HG03457 (cell line): ENCODE measurements around the gene WARS2.

Experiments used
- ATAC-seq: cut with Tn5 transposase; IDR thresholded peaks from one replicate; pipeline ENCODE4 v1.9.1; 2021; ENCODE audit warnings: moderate number of reproducible peaks; ENCODE audit not compliant: unreplicated experiment

Gene WARS2

GRCh38 chr1:118985640-118986554 lies 154.6 kb downstream of the WARS2 start:
- ATAC-seq: no peak

- ATAC-seq: no peak
Measured at GRCh38 chr1:118984722-118985639, 155.5 kb downstream of the WARS2 start.

GRCh38 chr1:118984086-118984721 lies 156.2 kb downstream of the WARS2 start:
- ATAC-seq: no peak

GRCh38 chr1:118983558-118984041 lies 156.9 kb downstream of the WARS2 start:
- ATAC-seq: no peak

GRCh38 chr1:118982821-118983557 lies 157.5 kb downstream of the WARS2 start:
- ATAC-seq: no peak

- no peak for ATAC-seq
Measured at GRCh38 chr1:118982266-118982665, 158.2 kb downstream of the WARS2 start.

- ATAC-seq: no peak
Measured at GRCh38 chr1:118981436-118981835, 159.0 kb downstream of the WARS2 start.
